CD4-positive, CD25-positive, alpha-beta regulatory T cell (primary cell): ENCODE data around the gene C11orf21. TPM values are rescaled to one million over a fixed set of nuclear protein-coding genes. Genes with fewer than 3 reads are reported as not detected.

ENCODE experiments used
- ATAC-seq, 2 donors: fragments of 150-1000 bp; cut with Tn5 transposase; one replicate each; pipeline ENCODE4 v1.10.0; 2021; ENCODE audit warnings: low read depth in 2 of 2, moderate number of reproducible peaks in 2 of 2, moderate library complexity in 1 of 2
- DNase-seq, 3 donors: peaks; one replicate each; pipeline versions ENCODE4 v3.0.0 to v3.0.0-alpha.2; 2012 to 2022; ENCODE audit warnings: mixed read lengths in 1 of 3
- H3K27ac ChIP-seq: one replicate; pipeline ENCODE4 v1.7.0; 2013; ENCODE audit warnings: mild to moderate bottlenecking, low read length; ENCODE audit not compliant: insufficient read depth, poor library complexity, severe bottlenecking
- H3K27me3 ChIP-seq: one replicate; pipeline ENCODE4 v1.7.0; 2013; ENCODE audit warnings: low read length; ENCODE audit not compliant: control insufficient read depth, insufficient read depth
- H3K36me3 ChIP-seq: one replicate; pipeline ENCODE4 v1.7.0; 2013; ENCODE audit warnings: mild to moderate bottlenecking, low read length, moderate library complexity; ENCODE audit not compliant: control insufficient read depth, insufficient read depth
- H3K4me1 ChIP-seq: 2 replicates; pipeline ENCODE4 v1.7.0; 2013; ENCODE audit warnings: mild to moderate bottlenecking, low read length; ENCODE audit not compliant: insufficient read depth, control insufficient read depth, poor library complexity, severe bottlenecking
- H3K4me3 ChIP-seq: one replicate; pipeline ENCODE4 v1.7.0; 2013; ENCODE audit warnings: low read depth, mild to moderate bottlenecking, low read length, moderate library complexity
- H3K9me3 ChIP-seq, 2 experiments: 1 replicate in 1 of 2; 2 replicates in 1 of 2; pipeline ENCODE4 v1.7.0; 2013; ENCODE audit warnings: low read length in 2 of 2, mild to moderate bottlenecking in 1 of 2, moderate library complexity in 1 of 2; ENCODE audit not compliant: control insufficient read depth in 2 of 2
- H3K27ac Mint-ChIP-seq, 3 donors: one replicate each; pipeline ENCODE4 v1.8.0; 2020 to 2022; ENCODE audit warnings: mild to moderate bottlenecking in 3 of 3, mixed read lengths in 3 of 3, moderate library complexity in 2 of 3
- H3K27me3 Mint-ChIP-seq: one replicate; pipeline ENCODE4 v1.8.0; 2022; ENCODE audit warnings: mild to moderate bottlenecking, mixed read lengths
- H3K36me3 Mint-ChIP-seq: one replicate; pipeline ENCODE4 v1.8.0; 2020; ENCODE audit warnings: mixed read lengths
- H3K4me1 Mint-ChIP-seq, 4 donors: one replicate each; pipeline ENCODE4 v1.8.0; 2020 to 2022; ENCODE audit warnings: mixed read lengths in 4 of 4, mild to moderate bottlenecking in 1 of 4
- H3K4me3 Mint-ChIP-seq, 4 donors: one replicate each; pipeline ENCODE4 v1.8.0; 2020 to 2022; ENCODE audit warnings: mild to moderate bottlenecking in 4 of 4, mixed read lengths in 4 of 4, moderate library complexity in 3 of 4
- H3K9me3 Mint-ChIP-seq, 7 donors: one replicate each; pipeline ENCODE4 v1.8.0; 2020 to 2022; ENCODE audit warnings: mixed read lengths in 7 of 7, mild to moderate bottlenecking in 3 of 7, moderate library complexity in 2 of 7
- polyA plus RNA-seq, 4 donors: library from polyadenylated mRNA; unstranded; fragments of 300-500 nt; fragmentation: Illumina TruSeq; gene quantifications; one replicate each; pipeline ENCODE4 v1.2.3, GENCODE V29; 2021
- total RNA-seq: library from RNA; stranded (reverse); gene quantifications from one replicate; pipeline ENCODE4 v1.2.3, GENCODE V29; 2022

Gene C11orf21
- total and polyA plus RNA-seq, 5 donors from 2014 or later, result 11.9 to 41.8 (median 16.8) TPM

DNA sequence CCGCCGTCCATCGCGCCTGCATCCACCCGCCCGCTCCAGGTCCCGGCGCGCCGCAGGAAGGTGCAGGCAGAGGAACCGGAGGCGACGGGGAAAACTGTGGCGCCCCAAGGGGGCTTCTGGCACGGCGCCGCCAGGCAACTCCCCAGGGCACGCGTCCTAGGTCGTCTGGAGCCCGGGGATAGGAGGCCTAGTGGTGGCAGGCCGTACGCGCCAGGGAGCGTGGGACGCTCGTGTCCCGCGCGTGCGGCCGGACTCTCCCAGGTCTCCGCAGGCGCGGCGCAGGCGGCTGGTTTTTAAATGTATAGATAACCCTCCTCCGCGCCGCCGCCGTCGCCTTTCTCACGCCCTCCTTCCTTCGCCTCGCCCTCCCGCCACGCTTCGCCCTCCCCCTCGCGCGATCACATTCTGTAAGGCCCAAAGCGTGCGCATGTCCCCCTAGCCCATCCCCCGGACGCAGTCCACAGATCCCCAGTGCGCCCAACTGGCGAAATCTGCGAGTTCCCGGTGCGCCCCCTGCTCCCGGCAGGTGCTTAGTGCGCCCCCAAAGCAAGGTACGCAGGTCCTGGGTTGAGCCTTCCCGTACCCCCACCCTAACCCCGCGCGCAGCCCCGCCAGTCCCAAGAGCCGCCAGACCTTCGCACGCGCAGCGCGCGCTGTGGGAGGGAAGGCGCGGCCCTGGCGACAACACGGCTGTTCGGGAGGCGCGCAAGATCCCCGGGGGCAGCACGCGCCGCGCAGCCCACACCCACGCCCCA, 31.2 kb downstream of the C11orf21 start, which contains the start of gene ASCL2:
ASCL2 (minus strand) TSS at position 267 of the 755 bp plus-strand sequence; CDS start at position 11, 256 bp downstream.
- Mint-ChIP-seq H3K27ac (no peak within 1 kb of the TSS), H3K9me3 (no peaks in the 10 kb centered on the region), H3K36me3 (no peaks in the 10 kb centered on the region), H3K4me3 (peak within 1 kb of the TSS in 3 of 4 donors; percentile 56 to 80 (median 71)), H3K27me3 (peaks cover 34% of the 10 kb centered on the region), H3K4me1 (peaks cover 0 to 33% (median 7%) of the 10 kb centered on the region in 4 donors)
- Histone ChIP-seq H3K36me3 (no peaks in the 10 kb centered on the region), H3K9me3 (no peaks in the 10 kb centered on the region), H3K27me3 (no peaks in the 10 kb centered on the region), H3K4me1 (peaks cover 39% of the 10 kb centered on the region), H3K27ac (no peak within 1 kb of the TSS), H3K4me3 (no peak within 1 kb of the TSS)
- DNase-seq, result no peak
- no peak for ATAC-seq

DNA sequence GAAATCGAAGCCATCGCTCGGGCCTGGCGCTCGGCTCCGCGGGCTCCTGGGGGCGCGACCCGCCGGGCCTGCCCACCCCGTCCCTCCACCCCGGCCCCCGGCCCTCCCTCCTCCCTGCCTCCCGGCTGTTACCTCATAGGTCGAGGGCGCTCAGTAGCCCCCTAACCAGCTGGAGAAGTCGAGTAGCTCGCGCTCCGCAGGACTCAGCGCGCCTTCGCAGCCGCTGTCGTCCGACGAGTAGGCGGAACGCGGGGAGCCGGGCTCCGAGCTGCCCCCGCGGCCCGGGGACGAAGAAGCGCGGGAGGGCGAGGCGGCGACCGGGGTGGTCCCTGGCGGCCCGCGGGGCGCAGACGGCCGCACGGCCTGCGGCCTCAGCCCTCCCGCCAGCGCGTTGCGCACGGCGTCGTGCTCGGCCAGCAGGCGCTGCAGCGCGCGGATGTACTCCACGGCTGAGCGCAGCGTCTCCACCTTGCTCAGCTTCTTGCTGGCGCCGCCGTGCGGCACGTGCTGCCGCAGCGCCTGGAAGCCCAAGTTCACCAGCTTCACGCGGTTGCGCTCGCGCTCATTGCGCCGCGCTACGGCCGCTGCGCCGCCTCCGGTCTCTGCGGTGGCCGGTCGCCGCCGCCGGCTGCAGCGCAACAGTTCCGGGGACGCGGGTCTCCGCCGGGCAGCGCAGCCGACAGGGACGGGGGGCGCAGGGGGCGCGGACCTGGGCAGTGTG, 32.0 kb downstream of the C11orf21 start:
- DNase-seq, result peak in 2 of 3 donors; percentile 39 to 77
- no peaks in the 10 kb centered on the region for H3K36me3 ChIP-seq
- no peak overlapping the region for H3K4me3 ChIP-seq
- H3K9me3 Mint-ChIP-seq, result no peaks in the 10 kb centered on the region
- peaks cover 34% of the 10 kb centered on the region for H3K27me3 Mint-ChIP-seq
- peak in 1 of 2 donors; percentile 37 for ATAC-seq
- no peak overlapping the region for H3K4me3 Mint-ChIP-seq
- H3K27ac Mint-ChIP-seq, result no peak overlapping the region
- peaks cover 0 to 37% (median 13%) of the 10 kb centered on the region in 4 donors for H3K4me1 Mint-ChIP-seq
- peaks cover 41% of the 10 kb centered on the region for H3K4me1 ChIP-seq
- H3K27me3 ChIP-seq, result no peaks in the 10 kb centered on the region
- no peak overlapping the region for H3K27ac ChIP-seq
- no peaks in the 10 kb centered on the region for H3K36me3 Mint-ChIP-seq
- H3K9me3 ChIP-seq, result no peaks in the 10 kb centered on the region

GRCh38 chr11:2268729-2269600, 32.8 kb downstream of the C11orf21 start:
- Histone ChIP-seq H3K4me1 (peaks cover 41% of the 10 kb centered on the region), H3K27me3 (no peaks in the 10 kb centered on the region), H3K4me3 (no peak overlapping the region), H3K27ac (no peak overlapping the region), H3K9me3 (no peaks in the 10 kb centered on the region), H3K36me3 (no peaks in the 10 kb centered on the region)
- Mint-ChIP-seq H3K4me1 (peaks cover 0 to 37% (median 14%) of the 10 kb centered on the region in 4 donors), H3K9me3 (no peaks in the 10 kb centered on the region), H3K27me3 (peaks cover 34% of the 10 kb centered on the region), H3K36me3 (no peaks in the 10 kb centered on the region), H3K27ac (no peak overlapping the region), H3K4me3 (peak overlapping the region; percentile 38 to 72 (median 62))
- ATAC-seq, result peak; percentile 15 to 19
- DNase-seq, result peak in 1 of 3 donors; percentile 38

GRCh38 chr11:2267851-2268728, 33.6 kb downstream of the C11orf21 start:
- no peak for DNase-seq
- Histone ChIP-seq H3K9me3 (no peaks in the 10 kb centered on the region), H3K4me1 (peaks cover 41% of the 10 kb centered on the region), H3K27me3 (no peaks in the 10 kb centered on the region), H3K36me3 (no peaks in the 10 kb centered on the region), H3K27ac (no peak overlapping the region), H3K4me3 (no peak overlapping the region)
- Mint-ChIP-seq H3K4me1 (peaks cover 0 to 37% (median 14%) of the 10 kb centered on the region in 4 donors), H3K27me3 (peaks cover 28% of the 10 kb centered on the region), H3K27ac (no peak overlapping the region), H3K4me3 (peak overlapping the region; percentile 38 to 72 (median 62)), H3K9me3 (no peaks in the 10 kb centered on the region), H3K36me3 (no peaks in the 10 kb centered on the region)
- ATAC-seq, result no peak

- H3K4me1 Mint-ChIP-seq, result peaks cover 0 to 35% (median 14%) of the 10 kb centered on the region in 4 donors
- Histone ChIP-seq H3K4me1 (peaks cover 41% of the 10 kb centered on the region), H3K4me3 (no peak overlapping the region), H3K9me3 (no peaks in the 10 kb centered on the region), H3K36me3 (no peaks in the 10 kb centered on the region), H3K27ac (no peak overlapping the region), H3K27me3 (no peaks in the 10 kb centered on the region)
- no peaks in the 10 kb centered on the region for H3K36me3 Mint-ChIP-seq
- peaks cover 21% of the 10 kb centered on the region for H3K27me3 Mint-ChIP-seq
- ATAC-seq (no peak), DNase-seq (no peak)
- H3K4me3 Mint-ChIP-seq, result no peak overlapping the region
- H3K9me3 Mint-ChIP-seq, result no peaks in the 10 kb centered on the region
- no peak overlapping the region for H3K27ac Mint-ChIP-seq
Measured at GRCh38 chr11:2267306-2267850, 34.3 kb downstream of the C11orf21 start.

DNA sequence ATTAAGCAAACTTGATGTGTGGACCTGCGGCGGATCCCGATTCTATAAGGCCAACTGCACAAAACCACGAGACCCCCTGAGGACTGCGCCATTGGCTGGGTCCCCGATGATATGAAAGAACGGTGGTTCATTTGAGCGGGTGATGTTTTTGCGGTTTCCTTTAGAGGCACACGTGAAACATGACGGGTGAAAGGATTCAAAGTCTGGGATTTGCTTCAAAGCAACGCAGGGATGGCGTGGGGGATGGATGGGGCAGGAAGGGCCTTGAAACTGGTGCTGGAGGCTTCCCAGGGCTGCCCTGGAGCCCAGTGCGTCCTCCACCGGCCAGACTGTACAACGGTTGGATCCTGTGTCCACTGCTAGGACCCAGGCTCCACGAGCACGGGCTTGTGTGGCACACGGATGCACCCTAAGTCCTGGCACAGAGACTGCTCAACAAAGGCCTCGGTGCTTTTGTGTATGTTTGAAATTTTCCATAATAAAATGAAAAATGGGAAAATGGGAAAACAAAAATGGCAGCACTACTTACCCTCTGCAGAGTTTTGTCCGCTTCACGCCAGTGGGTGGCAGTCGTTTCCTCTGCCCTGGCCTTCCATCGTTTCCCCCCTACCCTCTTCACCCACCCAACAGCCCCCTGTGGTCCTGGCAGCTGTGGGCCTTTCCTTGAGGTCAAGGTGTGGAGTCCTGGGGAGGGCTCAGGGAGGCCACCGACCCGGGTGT, 35.0 kb downstream of the C11orf21 start:
- Mint-ChIP-seq H3K36me3 (no peaks in the 10 kb centered on the region), H3K9me3 (no peaks in the 10 kb centered on the region), H3K4me3 (peak overlapping the region; percentile 2 to 76 (median 50)), H3K27ac (no peak overlapping the region), H3K4me1 (peaks cover 0 to 33% (median 14%) of the 10 kb centered on the region in 4 donors), H3K27me3 (peaks cover 18% of the 10 kb centered on the region)
- Histone ChIP-seq H3K4me1 (peaks cover 41% of the 10 kb centered on the region), H3K36me3 (no peaks in the 10 kb centered on the region), H3K27ac (no peak overlapping the region), H3K27me3 (no peaks in the 10 kb centered on the region), H3K4me3 (no peak overlapping the region), H3K9me3 (no peaks in the 10 kb centered on the region)
- no peak for ATAC-seq
- DNase-seq, result no peak
